Upper lobe of left lung (tissue), 6 donors: ENCODE data around the gene ZDHHC21. TPM values are rescaled to one million over a fixed set of nuclear protein-coding genes. Genes with fewer than 3 reads are reported as not detected.
"Not testable (repeated sequence)": the region's sequence is repeated elsewhere in the genome, so short reads cannot be mapped to it uniquely, and the experiment has no call there.

Experiments
- ATAC-seq, 2 donors: fragments of 200-7000 bp; cut with Tn5 transposase; one replicate each; pipeline ENCODE4 v1.9.1; 2022; ENCODE audit warnings: mild to moderate bottlenecking in 2 of 2, moderate library complexity in 2 of 2; ENCODE audit not compliant: low FRiP score in 2 of 2
- DNase-seq, 2 donors: peaks; one replicate each; pipeline ENCODE4 v3.0.0-alpha.2; 2019 to 2020
- H3K27ac ChIP-seq, 4 donors: fragments of 200-600 bp; sonication (generic); one replicate each; pipeline ENCODE4 v1.5.1; 2016 to 2019
- H3K27me3 ChIP-seq, 4 donors: fragments of 200-600 bp; sonication (generic); one replicate each; pipeline ENCODE4 v1.5.1; 2017 to 2019
- H3K36me3 ChIP-seq, 4 donors: fragments of 200-600 bp; sonication (generic); one replicate each; pipeline ENCODE4 v1.5.1; 2016 to 2019
- H3K4me1 ChIP-seq, 4 donors: fragments of 200-600 bp; sonication (generic); one replicate each; pipeline ENCODE4 v1.5.1; 2018 to 2019
- H3K4me3 ChIP-seq, 4 donors: fragments of 200-600 bp; sonication (generic); one replicate each; pipeline ENCODE4 v1.5.1; 2017 to 2019; ENCODE audit warnings: mild to moderate bottlenecking in 2 of 4, moderate library complexity in 1 of 4
- H3K9me3 ChIP-seq, 4 donors: fragments of 200-600 bp; sonication (generic); one replicate each; pipeline ENCODE4 v1.5.1; 2018 to 2019
- CTCF ChIP-seq, 6 experiments: fragments of 450-650 bp in 4 of 6; fragments of 200-600 bp in 2 of 6; sonication (generic) in 2 of 6; IDR thresholded peaks; one replicate each; pipeline ENCODE4 v1.5.1; 2016 to 2019; ENCODE audit warnings: antibody characterized with exemption in 6 of 6
- EP300 ChIP-seq, 4 donors: sonication (generic); formaldehyde crosslinking; IDR thresholded peaks; one replicate each; pipeline ENCODE4 v1.5.1; 2017; ENCODE audit warnings: antibody characterized with exemption in 4 of 4, control low read depth in 2 of 4
- POLR2A ChIP-seq, 4 donors: fragments of 450-650 bp; IDR thresholded peaks; one replicate each; pipeline ENCODE4 v1.5.1; 2016 to 2017; ENCODE audit warnings: antibody characterized with exemption in 4 of 4, mild to moderate bottlenecking in 2 of 4
- POLR2AphosphoS5 ChIP-seq, 2 donors: sonication (generic); formaldehyde crosslinking; IDR thresholded peaks; one replicate each; pipeline ENCODE4 v1.5.1; 2017; ENCODE audit warnings: antibody characterized with exemption in 2 of 2
- WGBS, 2 donors: methylation state at CpG; one replicate each; pipeline ENCODE4 v1.1.5; 2017 to 2018; 5-methylcytosine and 5-hydroxymethylcytosine counted together
- total RNA-seq, 6 donors: library from RNA; depleted of rRNA in 4 of 6; stranded (reverse); fragments of >200 nt in 4 of 6; gene quantifications; one replicate each; pipeline versions ENCODE4 v1.1.0 to v1.2.1, GENCODE V29; 2016 to 2021
- donor health status: DM: no; HTN: no; CAD: no; lungs with moderate emphysema.
- donor health status: DM: no; HTN: yes; CAD: no; lungs with severe emphysema.

Gene ZDHHC21
- total RNA-seq, 6 donors from 2014 or later: 6.5 to 46.5 (median 21.1) TPM

- DNase-seq: no peak
- H3K27ac ChIP-seq: no peak overlapping the region
- TF ChIP-seq CTCF (IDR thresholded peaks at IDR 0.05) (no peak), POLR2AphosphoS5 (IDR thresholded peaks at IDR 0.05) (no peak), POLR2A (IDR thresholded peaks at IDR 0.05) (no peak)
- no peaks in the 10 kb centered on the region for H3K4me1 ChIP-seq
- no peaks in the 10 kb centered on the region for H3K9me3 ChIP-seq
- no peak for ATAC-seq
- H3K4me3 ChIP-seq: no peak overlapping the region
- no peaks in the 10 kb centered on the region for H3K27me3 ChIP-seq
- H3K36me3 ChIP-seq: peaks cover 0 to 14% (median 0%) of the 10 kb centered on the region in 4 donors
- WGBS, 2 donors: 81 to 90% methylated on average over 3 of the region's 3 CpGs
Observed at GRCh38 chr9:14671377-14671776, 21.9 kb downstream of the ZDHHC21 start.

GRCh38 chr9:14670718-14671117, 22.5 kb downstream of the ZDHHC21 start:
- 25 to 34% methylated on average over 1 of the region's 1 CpG for WGBS, 2 donors
- no peaks in the 10 kb centered on the region for H3K9me3 ChIP-seq
- ATAC-seq: no peak
- no peak overlapping the region for H3K27ac ChIP-seq
- DNase-seq: no peak
- H3K4me3 ChIP-seq: no peak overlapping the region
- H3K4me1 ChIP-seq: no peaks in the 10 kb centered on the region
- H3K27me3 ChIP-seq: no peaks in the 10 kb centered on the region
- H3K36me3 ChIP-seq: peaks cover 0 to 14% (median 0%) of the 10 kb centered on the region in 4 donors
- TF ChIP-seq EP300 (IDR thresholded peaks at IDR 0.05): no peak
- TF ChIP-seq POLR2AphosphoS5 (IDR thresholded peaks at IDR 0.05): no peak
- no peak for TF ChIP-seq CTCF (IDR thresholded peaks at IDR 0.05)
- no peak for TF ChIP-seq POLR2A (IDR thresholded peaks at IDR 0.05)

- not testable (repeated sequence) for H3K27me3 ChIP-seq, H3K4me3 ChIP-seq, H3K4me1 ChIP-seq, ATAC-seq, H3K36me3 ChIP-seq, H3K9me3 ChIP-seq, H3K27ac ChIP-seq
- DNase-seq: peak in 1 of 2 donors; percentile 37
- 98% methylated on average over 11 to 15 of the region's 30 CpGs for whole genome bisulfite sequencing, 2 donors
Observed at GRCh38 chr9:14664022-14664421, 29.2 kb downstream of the ZDHHC21 start.

- no peaks in the 10 kb centered on the region for H3K9me3 ChIP-seq
- H3K36me3 ChIP-seq: peaks cover 0 to 13% (median 2%) of the 10 kb centered on the region in 4 donors
- no peaks in the 10 kb centered on the region for H3K4me1 ChIP-seq
- DNase-seq: no peak
- no peaks in the 10 kb centered on the region for H3K27me3 ChIP-seq
- no peak overlapping the region for H3K4me3 ChIP-seq
- WGBS, 2 donors: 97 to 99% methylated on average over 3 of the region's 3 CpGs
- no peak for ATAC-seq
- H3K27ac ChIP-seq: no peak overlapping the region
- TF ChIP-seq CTCF (IDR thresholded peaks at IDR 0.05) (no peak), POLR2A (IDR thresholded peaks at IDR 0.05) (no peak), POLR2AphosphoS5 (IDR thresholded peaks at IDR 0.05) (no peak), EP300 (IDR thresholded peaks at IDR 0.05) (no peak)
Observed at GRCh38 chr9:14662060-14662453, 31.2 kb downstream of the ZDHHC21 start.

GRCh38 chr9:14661421-14662059, 31.7 kb downstream of the ZDHHC21 start:
- peaks cover 0 to 13% (median 2%) of the 10 kb centered on the region in 4 donors for H3K36me3 ChIP-seq
- no peaks in the 10 kb centered on the region for H3K9me3 ChIP-seq
- WGBS, 2 donors: 65 to 73% methylated on average over 3 of the region's 3 CpGs
- no peak for TF ChIP-seq EP300 (IDR thresholded peaks at IDR 0.05)
- no peak for TF ChIP-seq POLR2AphosphoS5 (IDR thresholded peaks at IDR 0.05)
- peak in 2 of 6 experiments; percentile 14 to 23 for TF ChIP-seq CTCF (IDR thresholded peaks at IDR 0.05)
- TF ChIP-seq POLR2A (IDR thresholded peaks at IDR 0.05): no peak
- no peak overlapping the region for H3K27ac ChIP-seq
- ATAC-seq (no peak), DNase-seq (no peak)
- H3K4me3 ChIP-seq: no peak overlapping the region
- H3K27me3 ChIP-seq: no peaks in the 10 kb centered on the region
- no peaks in the 10 kb centered on the region for H3K4me1 ChIP-seq
